ENCODE measurements around the gene PRXL2A. TPM values are rescaled to one million over a fixed set of nuclear protein-coding genes. Genes with fewer than 3 reads are reported as not detected.
"Not testable (repeated sequence)": the region's sequence is repeated elsewhere in the genome, so short reads cannot be mapped to it uniquely, and the experiment has no call there.

The PRXL2A gene
- total RNA-seq, 1 donor from 2014 or later = 118 TPM

- no peak for DNase-seq (ENCODE audit: low spot score)
Measured at GRCh38 chr10:80474941-80475340, 66.6 kb downstream of the PRXL2A start.

- DNase-seq (ENCODE audit: low spot score) = not testable (repeated sequence)
Measured at GRCh38 chr10:80475641-80476040, 67.3 kb downstream of the PRXL2A start.

GRCh38 chr10:80476685-80477084 lies 68.3 kb downstream of the PRXL2A start:
- DNase-seq (ENCODE audit: low spot score) = no peak

- no peak for DNase-seq (ENCODE audit: low spot score)
Measured at GRCh38 chr10:80477813-80478212, 69.5 kb downstream of the PRXL2A start.

- not testable (repeated sequence) for DNase-seq (ENCODE audit: low spot score)
Measured at GRCh38 chr10:80480373-80480772, 72.0 kb downstream of the PRXL2A start.

- no peak for DNase-seq (ENCODE audit: low spot score)
Measured at GRCh38 chr10:80480852-80481251, 72.5 kb downstream of the PRXL2A start.

- no peak for DNase-seq (ENCODE audit: low spot score)
Measured at GRCh38 chr10:80484243-80484642, 75.9 kb downstream of the PRXL2A start.

GRCh38 chr10:80484676-80485075 lies 76.3 kb downstream of the PRXL2A start:
- no peak for DNase-seq (ENCODE audit: low spot score)

GRCh38 chr10:80485076-80485945 lies 77.0 kb downstream of the PRXL2A start:
- no peak for DNase-seq (ENCODE audit: low spot score)

- DNase-seq (ENCODE audit: low spot score) = no peak
Measured at GRCh38 chr10:80485946-80486764, 77.8 kb downstream of the PRXL2A start.

Other genes starting within 250 kb of the PRXL2A start
- gene ANXA11, start 203.0 kb upstream of the PRXL2A start, total RNA-seq = 372 TPM
- gene MAT1A, start 118.9 kb upstream of the PRXL2A start, total RNA-seq = 0.75 TPM
- gene DYDC1, start 51.8 kb upstream of the PRXL2A start, total RNA-seq = not detected
- gene DYDC2, start 51.8 kb upstream of the PRXL2A start, total RNA-seq = not detected
- 177 TPM for gene TSPAN14, start 45.8 kb downstream of the PRXL2A start, total RNA-seq
- not detected for gene SH2D4B, start 129.4 kb downstream of the PRXL2A start, total RNA-seq

Measured in ureter (tissue), 1 donor.